Rectal smooth muscle tissue (tissue), 1 donor: ENCODE measurements around the gene ZNF598.
A peak's percentile ranks its signal among the peaks of the same experiment; 100 is the strongest.

Experiments used
- H3K27ac ChIP-seq: one replicate; pipeline ENCODE4 v1.7.0; 2013; ENCODE audit warnings: low read depth, low read length, inconsistent platforms
- H3K27me3 ChIP-seq: one replicate; pipeline ENCODE4 v1.7.0; 2013; ENCODE audit warnings: low read length; ENCODE audit not compliant: control insufficient read depth, insufficient read depth
- H3K36me3 ChIP-seq: one replicate; pipeline ENCODE4 v1.7.0; 2013; ENCODE audit warnings: low read length; ENCODE audit not compliant: control insufficient read depth, insufficient read depth
- H3K4me1 ChIP-seq: one replicate; pipeline ENCODE4 v1.7.0; 2013; ENCODE audit warnings: low read length; ENCODE audit not compliant: control insufficient read depth, insufficient read depth
- H3K4me3 ChIP-seq: one replicate; pipeline ENCODE4 v1.7.0; 2013; ENCODE audit warnings: low read length
- H3K9ac ChIP-seq: one replicate; pipeline ENCODE4 v1.7.0; 2013; ENCODE audit warnings: low read length

The ZNF598 gene

DNA sequence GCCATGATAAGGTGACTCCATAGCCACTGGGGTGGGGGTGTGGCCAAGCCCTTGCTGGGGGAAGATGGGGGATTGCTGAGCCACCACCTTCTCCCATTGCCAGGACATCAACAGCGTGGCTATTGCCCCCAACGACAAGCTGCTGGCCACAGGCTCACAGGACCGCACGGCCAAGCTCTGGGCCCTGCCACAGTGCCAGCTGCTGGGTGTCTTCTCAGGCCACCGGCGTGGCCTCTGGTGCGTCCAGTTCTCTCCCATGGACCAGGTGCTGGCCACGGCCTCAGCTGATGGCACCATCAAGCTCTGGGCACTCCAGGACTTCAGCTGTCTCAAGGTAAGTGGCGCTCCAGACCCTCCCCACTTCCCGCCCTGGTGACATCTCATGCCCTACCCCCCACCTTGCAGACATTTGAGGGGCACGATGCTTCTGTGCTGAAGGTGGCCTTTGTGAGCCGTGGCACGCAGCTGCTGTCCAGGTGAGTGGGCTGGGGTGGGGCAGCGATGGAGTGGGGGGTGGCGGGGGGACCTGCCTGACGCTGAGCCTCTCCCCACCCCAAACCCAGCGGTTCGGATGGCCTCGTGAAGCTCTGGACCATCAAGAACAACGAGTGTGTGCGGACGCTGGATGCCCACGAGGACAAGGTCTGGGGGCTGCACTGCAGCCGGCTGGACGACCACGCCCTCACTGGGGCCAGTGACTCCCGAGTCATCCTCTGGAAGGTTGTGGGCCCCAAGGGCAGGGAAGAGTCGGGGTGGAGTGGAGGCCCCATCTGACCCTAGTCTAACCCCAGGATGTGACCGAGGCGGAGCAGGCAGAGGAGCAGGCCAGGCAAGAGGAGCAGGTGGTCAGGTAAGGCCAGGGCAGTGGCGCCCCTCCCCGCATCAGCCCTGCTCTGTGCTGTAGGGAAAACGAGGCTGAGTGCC, 32.4 kb downstream of the ZNF598 start:
- Histone ChIP-seq H3K27ac (no peak overlapping the region), H3K9ac (no peak overlapping the region), H3K4me1 (peaks cover 7% of the 10 kb centered on the region), H3K27me3 (peaks cover 16% of the 10 kb centered on the region), H3K4me3 (no peak overlapping the region), H3K36me3 (peaks cover 30% of the 10 kb centered on the region)

DNA sequence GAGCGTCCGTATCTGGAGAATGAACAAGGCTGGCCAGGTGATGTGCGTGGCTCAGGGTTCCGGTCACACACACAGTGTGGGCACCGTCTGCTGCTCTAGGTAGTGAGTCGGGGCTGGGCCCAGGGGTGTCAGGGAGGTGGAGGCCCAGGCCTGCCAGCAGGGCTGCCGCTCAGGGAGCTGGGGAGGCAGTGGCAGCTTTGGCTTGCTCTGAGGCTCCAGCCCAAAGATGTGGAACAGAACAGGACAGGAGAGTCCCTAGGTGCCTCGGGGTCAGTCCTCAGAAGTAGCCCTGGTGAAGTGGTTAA, 33.5 kb downstream of the ZNF598 start:
- Histone ChIP-seq H3K4me3 (no peak overlapping the region), H3K9ac (no peak overlapping the region), H3K27ac (no peak overlapping the region), H3K27me3 (peaks cover 10% of the 10 kb centered on the region), H3K36me3 (peaks cover 30% of the 10 kb centered on the region), H3K4me1 (peaks cover 7% of the 10 kb centered on the region)

DNA sequence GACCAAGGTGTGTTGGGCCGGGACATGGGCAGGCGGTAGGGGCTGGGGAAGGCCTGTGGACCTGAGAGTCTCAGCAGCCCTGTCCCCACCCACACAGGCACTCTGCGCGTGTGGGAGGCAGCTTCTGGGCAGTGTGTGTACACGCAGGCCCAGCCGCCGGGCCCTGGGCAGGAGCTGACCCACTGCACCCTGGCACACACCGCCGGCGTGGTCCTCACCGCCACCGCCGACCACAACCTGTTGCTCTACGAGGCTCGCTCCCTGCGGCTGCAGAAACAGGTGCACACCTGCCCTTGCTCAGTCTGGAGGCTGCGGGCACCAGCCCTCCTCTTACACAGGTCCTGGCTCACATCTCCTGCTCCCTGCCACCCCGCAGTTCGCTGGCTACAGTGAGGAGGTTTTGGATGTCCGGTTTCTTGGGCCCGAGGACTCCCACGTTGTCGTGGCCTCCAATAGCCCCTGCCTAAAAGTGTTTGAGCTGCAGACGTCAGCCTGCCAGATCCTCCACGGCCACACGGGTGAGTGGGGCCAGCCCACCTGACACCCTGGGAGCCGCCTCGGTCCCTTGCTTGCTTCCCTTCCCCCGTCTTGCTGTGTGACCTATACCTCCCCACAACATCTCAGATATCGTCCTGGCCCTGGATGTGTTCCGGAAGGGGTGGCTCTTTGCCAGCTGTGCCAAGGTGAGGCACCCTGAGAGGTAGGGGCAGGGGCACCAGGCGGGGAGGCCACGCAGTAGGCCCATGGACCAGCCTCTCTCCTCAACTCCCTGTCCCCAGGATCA, 34.0 kb downstream of the ZNF598 start:
- H3K9ac ChIP-seq = no peak overlapping the region
- peaks cover 30% of the 10 kb centered on the region for H3K36me3 ChIP-seq
- no peak overlapping the region for H3K4me3 ChIP-seq
- H3K4me1 ChIP-seq = peaks cover 9% of the 10 kb centered on the region
- H3K27me3 ChIP-seq = peaks cover 7% of the 10 kb centered on the region
- no peak overlapping the region for H3K27ac ChIP-seq

DNA sequence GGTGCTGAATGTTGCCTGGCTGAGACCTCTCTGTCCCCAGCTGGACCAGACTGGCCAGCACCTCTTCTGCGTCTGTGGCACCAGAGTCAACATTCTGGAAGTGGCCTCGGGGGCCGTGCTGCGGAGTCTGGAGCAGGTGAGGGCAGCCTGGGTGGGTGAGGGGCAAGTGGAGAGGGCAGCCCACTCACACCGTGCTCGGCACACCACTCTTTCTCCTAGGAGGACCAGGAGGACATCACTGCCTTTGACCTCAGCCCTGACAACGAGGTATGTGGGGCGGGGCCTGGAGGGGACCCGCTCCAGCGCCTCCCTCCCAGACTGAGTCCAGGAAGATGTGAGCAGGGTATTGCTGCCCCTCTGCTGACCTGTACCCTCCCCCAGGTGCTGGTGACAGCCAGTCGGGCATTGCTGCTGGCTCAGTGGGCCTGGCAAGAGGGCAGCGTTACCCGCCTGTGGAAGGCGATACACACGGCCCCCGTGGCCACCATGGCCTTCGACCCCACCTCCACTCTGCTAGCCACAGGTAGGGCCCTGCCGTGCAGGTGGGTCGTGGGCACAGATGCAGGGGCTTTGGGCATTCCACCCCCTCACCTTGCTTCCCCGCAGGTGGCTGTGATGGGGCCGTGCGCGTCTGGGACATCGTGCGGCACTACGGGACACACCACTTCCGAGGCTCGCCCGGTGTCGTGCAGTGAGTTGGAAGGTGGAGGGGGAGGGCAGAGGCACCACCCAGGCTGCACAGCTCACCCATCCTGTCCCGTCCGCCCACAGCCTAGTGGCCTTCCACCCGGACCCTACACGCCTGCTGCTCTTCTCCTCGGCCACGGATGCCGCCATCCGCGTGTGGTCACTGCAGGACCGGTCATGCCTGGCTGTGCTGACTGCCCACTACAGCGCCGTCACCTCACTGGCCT, 35.2 kb downstream of the ZNF598 start:
- H3K27me3 ChIP-seq = peaks cover 4% of the 10 kb centered on the region
- H3K9ac ChIP-seq = no peak overlapping the region
- no peak overlapping the region for H3K27ac ChIP-seq
- peaks cover 9% of the 10 kb centered on the region for H3K4me1 ChIP-seq
- peaks cover 30% of the 10 kb centered on the region for H3K36me3 ChIP-seq
- H3K4me3 ChIP-seq = no peak overlapping the region

DNA sequence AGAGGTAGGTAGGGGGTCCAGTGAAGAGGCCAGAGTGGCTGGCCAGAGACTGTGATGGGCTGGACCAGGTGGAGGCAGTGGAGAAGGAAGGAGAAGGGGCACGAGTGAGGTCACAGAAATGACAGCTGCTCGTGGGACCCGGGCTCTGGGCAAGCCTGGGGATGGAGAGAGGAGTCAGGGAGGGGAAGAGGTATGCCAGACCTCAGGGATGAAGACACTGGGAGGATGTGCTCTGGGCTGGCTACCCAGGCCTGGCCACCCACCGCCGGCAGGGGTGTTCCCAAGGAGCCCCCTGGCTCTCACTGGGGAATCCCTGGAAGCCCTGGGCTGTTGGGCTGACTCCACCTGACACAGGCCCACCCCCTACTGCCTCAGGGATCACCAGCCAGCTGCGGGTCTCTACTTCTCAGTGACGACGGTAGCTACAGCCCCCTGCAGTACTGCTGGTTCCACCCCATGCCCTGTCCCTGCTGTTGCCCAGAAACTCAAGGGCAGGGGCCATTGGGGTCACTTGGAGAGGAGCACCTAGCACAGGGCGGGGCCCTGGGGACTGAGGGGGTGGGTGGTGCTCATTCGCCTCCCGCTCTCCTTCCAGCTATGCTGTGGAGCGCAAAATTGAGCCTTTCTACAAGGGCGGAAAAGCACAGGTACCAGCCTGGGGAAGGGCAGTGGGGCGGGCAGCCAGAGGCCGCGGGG, 36.0 kb downstream of the ZNF598 start:
- Histone ChIP-seq H3K9ac (no peak overlapping the region), H3K4me3 (no peak overlapping the region), H3K27me3 (no peaks in the 10 kb centered on the region), H3K36me3 (peaks cover 30% of the 10 kb centered on the region), H3K4me1 (peaks cover 9% of the 10 kb centered on the region), H3K27ac (no peak overlapping the region)

DNA sequence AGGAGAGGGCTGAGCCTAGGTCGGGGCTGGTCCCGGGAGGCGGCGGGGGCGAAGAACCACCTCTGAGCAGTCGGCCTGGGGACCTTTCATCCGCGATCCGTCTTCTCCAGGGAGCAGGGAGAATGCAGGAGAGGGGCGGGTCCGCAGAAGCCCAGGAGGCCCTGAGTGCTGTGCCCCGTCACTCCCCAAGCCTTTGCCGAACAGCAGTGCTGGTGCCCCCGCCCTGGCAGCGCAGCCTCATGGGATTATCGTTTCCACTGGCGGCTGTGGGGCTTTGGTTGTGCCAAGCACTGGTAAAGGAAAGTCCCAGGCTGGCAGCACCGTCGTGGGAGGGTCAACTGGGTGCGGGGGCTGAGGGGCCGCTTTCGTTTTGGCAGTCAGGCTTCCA, 37.1 kb downstream of the ZNF598 start:
- Histone ChIP-seq H3K4me3 (peak overlapping the region; percentile 93), H3K9ac (peak overlapping the region; percentile 62), H3K4me1 (peaks cover 9% of the 10 kb centered on the region), H3K27ac (no peak overlapping the region), H3K36me3 (peaks cover 28% of the 10 kb centered on the region), H3K27me3 (no peaks in the 10 kb centered on the region)

DNA sequence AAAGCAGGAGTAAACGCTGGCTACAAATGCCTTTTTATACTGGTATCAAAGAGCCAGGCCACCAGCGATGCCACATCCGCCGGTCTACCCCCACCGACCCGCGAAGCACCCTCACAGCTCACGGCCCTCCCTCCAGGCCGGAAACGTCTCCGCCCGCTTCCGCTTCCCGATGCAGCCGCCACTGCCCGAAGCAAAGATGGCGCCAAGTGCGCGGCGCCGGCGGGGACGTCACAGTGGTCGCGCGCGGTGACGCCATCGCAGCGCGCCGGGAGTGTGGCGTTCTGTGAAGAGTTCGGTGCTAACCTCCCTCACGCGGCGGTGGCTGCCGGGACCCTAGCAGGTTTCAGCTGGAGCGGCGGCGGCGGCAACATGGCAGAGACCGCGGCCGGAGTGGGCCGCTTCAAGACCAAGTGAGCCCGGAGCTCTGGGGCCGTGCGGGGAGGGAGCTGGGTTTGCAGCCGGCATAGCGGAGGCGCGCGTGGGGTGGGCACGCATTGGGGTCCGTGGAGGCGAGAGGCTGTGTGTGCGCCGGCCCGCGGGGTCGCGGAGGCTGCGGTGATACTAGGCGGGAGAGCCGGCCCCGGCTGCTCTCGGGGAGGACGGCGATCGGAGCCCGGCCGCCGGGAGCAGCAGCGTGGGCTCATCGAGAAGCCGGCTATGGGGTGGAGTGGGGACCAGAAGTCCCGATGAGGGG, 37.7 kb downstream of the ZNF598 start, which contains the start of gene TBL3:
Gene TBL3, plus strand, starts transcription at position 258 of the 694 bp plus-strand sequence. Its CDS starts 112 bp downstream, at position 370.
- Histone ChIP-seq H3K9ac (peak within 1 kb of the TSS; percentile 82), H3K4me1 (peaks cover 9% of the 10 kb centered on the region), H3K27me3 (no peaks in the 10 kb centered on the region), H3K27ac (peak within 1 kb of the TSS; percentile 97), H3K4me3 (peak within 1 kb of the TSS; percentile 93), H3K36me3 (peaks cover 25% of the 10 kb centered on the region)

DNA sequence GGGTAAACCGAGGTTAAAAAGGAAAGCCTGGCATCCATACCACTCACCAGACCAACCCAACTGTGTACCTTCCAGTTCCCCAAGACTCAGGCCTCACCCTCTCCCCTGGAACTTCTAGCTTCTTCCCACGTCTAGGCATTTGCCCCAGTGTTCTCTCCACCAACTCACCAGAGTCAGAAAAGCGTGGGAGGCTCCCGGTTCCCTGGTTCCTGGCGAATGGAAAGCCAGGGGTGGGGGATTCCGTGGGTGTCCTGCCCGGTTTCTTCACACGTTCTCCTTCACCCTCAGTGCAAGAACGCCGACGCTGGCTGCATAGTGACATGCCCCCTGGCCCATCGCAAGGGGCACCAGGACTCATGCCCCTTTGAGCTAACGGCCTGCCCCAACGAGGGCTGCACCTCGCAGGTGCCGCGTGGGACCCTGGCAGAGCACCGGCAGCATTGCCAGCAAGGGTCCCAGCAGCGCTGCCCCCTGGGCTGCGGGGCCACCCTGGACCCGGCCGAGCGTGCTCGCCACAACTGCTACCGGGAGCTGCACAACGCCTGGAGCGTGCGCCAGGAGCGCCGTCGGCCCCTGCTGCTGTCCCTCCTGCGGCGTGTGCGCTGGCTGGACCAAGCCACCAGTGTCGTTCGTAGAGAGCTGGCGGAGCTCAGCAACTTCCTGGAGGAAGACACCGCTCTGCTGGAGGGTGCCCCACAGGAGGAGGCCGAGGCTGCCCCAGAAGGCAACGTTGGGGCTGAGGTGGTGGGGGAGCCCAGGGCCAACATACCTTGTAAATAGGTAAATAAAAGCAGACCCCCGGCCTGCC, 41.3 kb downstream of the ZNF598 start:
- Histone ChIP-seq H3K27ac (no peak overlapping the region), H3K4me1 (peaks cover 21% of the 10 kb centered on the region), H3K36me3 (peaks cover 5% of the 10 kb centered on the region), H3K9ac (no peak overlapping the region), H3K4me3 (no peak overlapping the region), H3K27me3 (no peaks in the 10 kb centered on the region)

DNA sequence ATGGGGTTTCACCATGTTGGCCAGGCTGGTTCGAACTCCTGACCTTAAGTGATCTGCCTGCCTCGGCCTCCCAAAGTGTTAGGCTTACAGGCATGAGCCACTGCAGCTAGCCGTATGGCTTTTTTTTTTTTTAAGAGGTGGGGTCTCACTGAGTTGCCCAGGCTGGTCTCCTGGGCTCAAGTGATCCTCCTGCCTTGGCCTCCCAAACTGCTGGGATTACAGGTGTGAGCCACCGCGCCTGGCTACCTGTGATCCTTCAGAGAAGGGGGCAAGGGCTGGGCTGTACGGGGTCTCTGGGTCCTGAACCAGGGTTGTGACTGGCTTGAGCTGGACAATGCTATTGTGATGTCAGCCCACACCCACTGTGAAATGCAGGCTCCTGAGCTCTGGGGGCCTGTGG, 43.2 kb downstream of the ZNF598 start, which contains the start of gene RNF151:
Gene RNF151, plus strand, starts transcription at position 397 of the 400 bp plus-strand sequence. CDS start 26 bp downstream, outside the sequence.
- peaks cover 14% of the 10 kb centered on the region for H3K4me1 ChIP-seq
- peak within 1 kb of the TSS; percentile 77 for H3K4me3 ChIP-seq
- H3K27me3 ChIP-seq = no peaks in the 10 kb centered on the region
- peaks cover 14% of the 10 kb centered on the region for H3K36me3 ChIP-seq
- H3K9ac ChIP-seq = no peak within 1 kb of the TSS
- H3K27ac ChIP-seq = peak within 1 kb of the TSS; percentile 95

DNA sequence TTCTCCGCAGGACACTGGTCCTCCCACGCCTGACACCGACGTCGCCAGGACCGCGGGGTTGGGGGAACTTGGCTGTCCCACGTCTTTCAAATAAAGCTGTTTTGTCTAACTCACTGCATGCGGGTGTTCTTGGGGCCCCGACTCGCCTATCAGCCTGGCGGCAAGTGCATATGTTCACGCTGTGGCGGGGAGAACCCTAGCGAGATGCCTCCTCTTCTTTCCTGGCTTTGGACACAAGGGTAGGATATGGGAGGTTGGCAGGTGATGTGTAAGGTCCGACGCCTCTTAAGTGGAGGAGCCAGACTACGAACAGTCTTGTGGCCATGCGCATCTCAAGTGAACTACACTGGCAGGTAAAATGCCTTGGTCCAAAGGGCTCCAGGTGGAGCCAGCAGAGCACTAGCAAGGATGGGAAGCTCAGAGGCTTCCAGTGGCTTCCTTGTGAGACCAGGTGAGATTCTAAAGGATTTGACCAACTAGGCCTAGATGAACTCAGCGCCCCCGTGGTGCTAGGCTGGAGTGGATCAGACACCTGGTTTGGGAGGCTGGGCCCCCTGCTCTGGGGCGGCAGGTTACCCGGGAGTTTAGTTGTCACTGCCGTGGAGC, 44.1 kb downstream of the ZNF598 start:
- peak overlapping the region; percentile 95 for H3K27ac ChIP-seq

More for the DNA sequence above, 44.1 kb downstream of the ZNF598 start:
- H3K9ac ChIP-seq = peak overlapping the region; percentile 84
- peaks cover 16% of the 10 kb centered on the region for H3K36me3 ChIP-seq
- peak overlapping the region; percentile 77 for H3K4me3 ChIP-seq
- H3K27me3 ChIP-seq = no peaks in the 10 kb centered on the region
- H3K4me1 ChIP-seq = peaks cover 15% of the 10 kb centered on the region
